ENCODE results near the gene PAK4. TPM values are rescaled to one million over a fixed set of nuclear protein-coding genes. Genes with fewer than 3 reads are reported as not detected.

Gene PAK4
- total and polyA plus RNA-seq, 2 of the 8 experiments (the other 6 are each of a cell fraction or from before 2014, with no cell fraction given), result 50.7 to 64.4 TPM

- TF ChIP-seq EP300 (IDR thresholded peaks at IDR 0.05; ENCODE audit: borderline replicate concordance in 1 of 2, low read depth in 2 of 2, low read length in 2 of 2), result no peak
- no peak for TF ChIP-seq E2F6 (IDR thresholded peaks at IDR 0.05)
Measured at GRCh38 chr19:39104186-39104596, 21.4 kb upstream of the PAK4 start (continued).
